ENCODE data around the gene ANKRD63. TPM values are rescaled to one million over a fixed set of nuclear protein-coding genes. Genes with fewer than 3 reads are reported as not detected.

The ANKRD63 gene
- total and polyA plus RNA-seq, 4 donors, result not detected

- Histone ChIP-seq H3K9me3 (ENCODE audit: control insufficient read depth in 4 of 4, insufficient read depth in 3 of 4, low read length in 3 of 4) (peaks cover 0 to 1% (median 0%) of the 10 kb centered on the region in 4 donors), H3K36me3 (ENCODE audit: control insufficient read depth in 4 of 4, insufficient read depth in 4 of 4, low read length in 4 of 4) (peaks cover 0 to 2% (median 0%) of the 10 kb centered on the region in 4 donors), H3K4me1 (ENCODE audit: control insufficient read depth in 5 of 5, insufficient read depth in 5 of 5, low read length in 5 of 5) (peaks cover 0 to 2% (median 0%) of the 10 kb centered on the region in 5 donors), H3K9ac (ENCODE audit: insufficient read depth in 1 of 2, low read length in 2 of 2) (no peak overlapping the region), H3K4me3 (no peak overlapping the region), H3K27me3 (ENCODE audit: control insufficient read depth in 3 of 3, insufficient read depth in 3 of 3, low read length in 2 of 3) (no peaks in the 10 kb centered on the region), H3K27ac (ENCODE audit: low read depth in 1 of 2, low read length in 1 of 2) (no peak overlapping the region)
- DNase-seq (no peak), ATAC-seq (ENCODE audit: insufficient read depth, low FRiP score) (no peak)
- 88 to 90% methylated on average over 4 of the region's 4 CpGs for WGBS, 2 donors
- TF ChIP-seq CTCF (IDR thresholded peaks at IDR 0.05; ENCODE audit: control extremely low read depth, extremely low read depth), result no peak
Observed at GRCh38 chr15:40267670-40268069, 15.2 kb downstream of the ANKRD63 start.

GRCh38 chr15:40266828-40267304 is 16.0 kb downstream of the ANKRD63 start:
- no peak for TF ChIP-seq CTCF (IDR thresholded peaks at IDR 0.05; ENCODE audit: control extremely low read depth, extremely low read depth)
- Histone ChIP-seq H3K4me3 (no peak overlapping the region), H3K9ac (ENCODE audit: insufficient read depth in 1 of 2, low read length in 2 of 2) (no peak overlapping the region), H3K9me3 (ENCODE audit: control insufficient read depth in 4 of 4, insufficient read depth in 3 of 4, low read length in 3 of 4) (peaks cover 0 to 1% (median 0%) of the 10 kb centered on the region in 4 donors), H3K27me3 (ENCODE audit: control insufficient read depth in 3 of 3, insufficient read depth in 3 of 3, low read length in 2 of 3) (no peaks in the 10 kb centered on the region), H3K36me3 (ENCODE audit: control insufficient read depth in 4 of 4, insufficient read depth in 4 of 4, low read length in 4 of 4) (no peaks in the 10 kb centered on the region), H3K27ac (ENCODE audit: low read depth in 1 of 2, low read length in 1 of 2) (peak overlapping the region in 1 of 2 donors; percentile 52), H3K4me1 (ENCODE audit: control insufficient read depth in 5 of 5, insufficient read depth in 5 of 5, low read length in 5 of 5) (peaks cover 0 to 2% (median 0%) of the 10 kb centered on the region in 5 donors)
- peak; percentile 49 for ATAC-seq (ENCODE audit: insufficient read depth, low FRiP score)
- no peak for DNase-seq
- 49 to 56% methylated on average over 7 of the region's 7 CpGs for WGBS, 2 donors

GRCh38 chr15:40265875-40266274 is 17.0 kb downstream of the ANKRD63 start:
- DNase-seq (no peak), ATAC-seq (ENCODE audit: insufficient read depth, low FRiP score) (no peak)
- Histone ChIP-seq H3K9ac (ENCODE audit: insufficient read depth in 1 of 2, low read length in 2 of 2) (no peak overlapping the region), H3K27me3 (ENCODE audit: control insufficient read depth in 3 of 3, insufficient read depth in 3 of 3, low read length in 2 of 3) (no peaks in the 10 kb centered on the region), H3K4me3 (no peak overlapping the region), H3K27ac (ENCODE audit: low read depth in 1 of 2, low read length in 1 of 2) (no peak overlapping the region), H3K36me3 (ENCODE audit: control insufficient read depth in 4 of 4, insufficient read depth in 4 of 4, low read length in 4 of 4) (no peaks in the 10 kb centered on the region), H3K4me1 (ENCODE audit: control insufficient read depth in 5 of 5, insufficient read depth in 5 of 5, low read length in 5 of 5) (peaks cover 0 to 2% (median 0%) of the 10 kb centered on the region in 5 donors), H3K9me3 (ENCODE audit: control insufficient read depth in 4 of 4, insufficient read depth in 3 of 4, low read length in 3 of 4) (peaks cover 0 to 1% (median 0%) of the 10 kb centered on the region in 4 donors)
- WGBS, 2 donors, result 96% methylated on average over 20 of the region's 20 CpGs
- TF ChIP-seq CTCF (IDR thresholded peaks at IDR 0.05; ENCODE audit: control extremely low read depth, extremely low read depth), result no peak

GRCh38 chr15:40265355-40265754 is 17.5 kb downstream of the ANKRD63 start:
- no peak overlapping the region for H3K4me3 ChIP-seq
- H3K9me3 ChIP-seq (ENCODE audit: control insufficient read depth in 4 of 4, insufficient read depth in 3 of 4, low read length in 3 of 4), result peaks cover 0 to 1% (median 0%) of the 10 kb centered on the region in 4 donors
- ATAC-seq (ENCODE audit: insufficient read depth, low FRiP score) (no peak), DNase-seq (no peak)
- H3K27ac ChIP-seq (ENCODE audit: low read depth in 1 of 2, low read length in 1 of 2), result no peak overlapping the region
- H3K9ac ChIP-seq (ENCODE audit: insufficient read depth in 1 of 2, low read length in 2 of 2), result no peak overlapping the region
- no peaks in the 10 kb centered on the region for H3K27me3 ChIP-seq (ENCODE audit: control insufficient read depth in 3 of 3, insufficient read depth in 3 of 3, low read length in 2 of 3)
- no peak for TF ChIP-seq CTCF (IDR thresholded peaks at IDR 0.05; ENCODE audit: control extremely low read depth, extremely low read depth)
- H3K36me3 ChIP-seq (ENCODE audit: control insufficient read depth in 4 of 4, insufficient read depth in 4 of 4, low read length in 4 of 4), result no peaks in the 10 kb centered on the region
- H3K4me1 ChIP-seq (ENCODE audit: control insufficient read depth in 5 of 5, insufficient read depth in 5 of 5, low read length in 5 of 5), result peaks cover 0 to 2% (median 0%) of the 10 kb centered on the region in 5 donors
- 89 to 96% methylated on average over 10 of the region's 10 CpGs for WGBS, 2 donors
